Bronchial epithelial cell (primary cell): ENCODE data around the gene TMTC1. TPM values are rescaled to one million over a fixed set of nuclear protein-coding genes. Genes with fewer than 3 reads are reported as not detected.
A peak's percentile ranks its signal among the peaks of the same experiment; 100 is the strongest.

ENCODE experiments used
- DNase-seq: peaks from one replicate; pipeline ENCODE4 v3.0.0-alpha.2; 2010; ENCODE audit warnings: low read depth
- FAIRE-seq: peaks from 2 replicates; lab custom pipeline; 2011; peaks lifted over from hg19 to GRCh38; lab: Jason Lieb, UNC
- H3K27me3 ChIP-seq: 2 replicates; pipeline ENCODE4 v1.5.1; 2011; ENCODE audit warnings: low read length; ENCODE audit not compliant: control insufficient read depth, insufficient read depth
- H3K36me3 ChIP-seq: 2 replicates; pipeline ENCODE4 v1.5.1; 2011; ENCODE audit warnings: low read length; ENCODE audit not compliant: control insufficient read depth, insufficient read depth
- H3K4me3 ChIP-seq: 2 replicates; pipeline ENCODE4 v1.5.1; 2011; ENCODE audit warnings: mild to moderate bottlenecking, low read depth, low read length, control low read depth
- CTCF ChIP-seq: IDR thresholded peaks from 2 replicates; pipeline ENCODE4 v1.5.1; 2011; ENCODE audit warnings: mild to moderate bottlenecking, moderate library complexity, low read length, control low read depth, inconsistent platforms; ENCODE audit not compliant: insufficient read depth, severe bottlenecking
- total RNA-seq: library from RNA; depleted of rRNA; stranded (reverse); fragments of >200 nt; gene quantifications from 2 replicates; pipeline ENCODE4 v1.2.1, GENCODE V29; 2014

TMTC1 gene
- total RNA-seq, 1 donor from 2014 or later = 4.5 TPM

- no peak for TF ChIP-seq CTCF
- no peak for FAIRE-seq
- peaks cover 2% of the 10 kb centered on the region for H3K27me3 ChIP-seq
- H3K4me3 ChIP-seq = no peak overlapping the region
- DNase-seq = no peak
- no peaks in the 10 kb centered on the region for H3K36me3 ChIP-seq
Measured at GRCh38 chr12:29547864-29548263, 235.9 kb downstream of the TMTC1 start.

GRCh38 chr12:29547151-29547632, 236.6 kb downstream of the TMTC1 start:
- DNase-seq = peak; percentile 18
- H3K4me3 ChIP-seq = no peak overlapping the region
- no peak for TF ChIP-seq CTCF
- no peak for FAIRE-seq
- peaks cover 2% of the 10 kb centered on the region for H3K27me3 ChIP-seq
- H3K36me3 ChIP-seq = no peaks in the 10 kb centered on the region

- no peak for TF ChIP-seq CTCF
- peaks cover 2% of the 10 kb centered on the region for H3K27me3 ChIP-seq
- no peak overlapping the region for H3K4me3 ChIP-seq
- no peaks in the 10 kb centered on the region for H3K36me3 ChIP-seq
- FAIRE-seq (no peak), DNase-seq (no peak)
Measured at GRCh38 chr12:29546000-29546399, 237.7 kb downstream of the TMTC1 start.

- DNase-seq (no peak), FAIRE-seq (no peak)
- Histone ChIP-seq H3K27me3 (peaks cover 2% of the 10 kb centered on the region), H3K36me3 (no peaks in the 10 kb centered on the region), H3K4me3 (no peak overlapping the region)
- TF ChIP-seq CTCF = no peak
Measured at GRCh38 chr12:29545102-29545467, 238.7 kb downstream of the TMTC1 start.

GRCh38 chr12:29544428-29545101, 239.2 kb downstream of the TMTC1 start:
- DNase-seq = no peak
- peaks cover 2% of the 10 kb centered on the region for H3K27me3 ChIP-seq
- no peak overlapping the region for H3K4me3 ChIP-seq
- TF ChIP-seq CTCF = no peak
- no peaks in the 10 kb centered on the region for H3K36me3 ChIP-seq
- no peak for FAIRE-seq

- no peak for TF ChIP-seq CTCF
- DNase-seq (no peak), FAIRE-seq (no peak)
- H3K36me3 ChIP-seq = no peaks in the 10 kb centered on the region
- H3K4me3 ChIP-seq = no peak overlapping the region
- peaks cover 2% of the 10 kb centered on the region for H3K27me3 ChIP-seq
Measured at GRCh38 chr12:29543036-29543435, 240.7 kb downstream of the TMTC1 start.
